WTC11 (cell line): ENCODE data around the gene ASCC3.

ENCODE experiments used
- CREB1 ChIP-seq: sonication (generic); formaldehyde crosslinking; IDR thresholded peaks from 2 replicates; pipeline ENCODE4 v1.8.0; 2023; ENCODE audit warnings: mild to moderate bottlenecking, missing genetic modification reagents
- CTCF ChIP-seq: fragments of 200-600 bp; IDR thresholded peaks from 2 replicates; pipeline ENCODE4 v1.8.0; 2022; ENCODE audit warnings: antibody characterized with exemption
- FOXP1 ChIP-seq: sonication (generic); formaldehyde crosslinking; IDR thresholded peaks from 2 replicates; pipeline ENCODE4 v1.8.0; 2022; ENCODE audit warnings: missing genetic modification reagents, mild to moderate bottlenecking, moderate library complexity, borderline replicate concordance
- NFYB ChIP-seq: sonication (generic); formaldehyde crosslinking; conservative IDR thresholded peaks from 2 replicates; pipeline ENCODE4 v1.8.0; 2022; ENCODE audit warnings: low read depth, missing genetic modification reagents
- TCF7 ChIP-seq: sonication (generic); formaldehyde crosslinking; IDR thresholded peaks from 2 replicates; pipeline ENCODE4 v1.8.0; 2022; ENCODE audit warnings: mild to moderate bottlenecking, low read depth, missing genetic modification reagents, moderate library complexity

- TF ChIP-seq NFYB (no peak), CTCF (no peak), FOXP1 (CRISPR knock-in tag) (no peak), CREB1 (CRISPR knock-in tag) (no peak), TCF7 (no peak)
Measured at GRCh38 chr6:100893743-100894142, 12.6 kb upstream of the ASCC3 start.
